IMR-90 (cell line): ENCODE results near the gene KDM2B. TPM values are rescaled to one million over a fixed set of nuclear protein-coding genes. Genes with fewer than 3 reads are reported as not detected.

Experiments used
- ATAC-seq: fragments of 200-7000 bp; cut with Tn5 transposase; 2 replicates; pipeline ENCODE4 v1.9.1; 2020; ENCODE audit warnings: low read depth, mild to moderate bottlenecking, moderate library complexity
- BruUV-seq: library from RNA; stranded (reverse); fragments of 400-500 nt; replicated peaks from 2 replicates; lab custom pipeline; 2021; lab: Mats Ljungman, UMichigan
- CTCF ChIA-PET: fragments of 300-600 bp; formaldehyde crosslinking; extraction: SDS; loops from one replicate; lab custom pipeline; 2021; ENCODE audit warnings: antibody characterized with exemption; lab: Yijun Ruan, JAX
- POLR2A ChIA-PET: fragments of 300-600 bp; sonication (Branson Sonifier 250); formaldehyde crosslinking; loops from one replicate; lab custom pipeline; 2022; ENCODE audit warnings: antibody characterized with exemption; ENCODE audit not compliant: unreplicated experiment; lab: Charles Lee
- DNase-seq: peaks from one replicate; pipeline ENCODE4 v3.0.0; 2013
- H2AFZ ChIP-seq: replicated peaks from 2 replicates; pipeline ENCODE3; 2013; ENCODE audit warnings: low read length, mild to moderate bottlenecking; ENCODE audit not compliant: poor library complexity
- H2AK5ac ChIP-seq: 2 replicates; pipeline ENCODE4 v1.6.1; 2013; ENCODE audit warnings: low read depth, low read length, inconsistent platforms
- H2AK9ac ChIP-seq: replicated peaks from 2 replicates; pipeline ENCODE3; 2013; ENCODE audit warnings: mild to moderate bottlenecking, low read depth, low read length, moderate library complexity; ENCODE audit not compliant: poor library complexity
- H2BK120ac ChIP-seq: 2 replicates; pipeline ENCODE4 v1.6.1; 2013; ENCODE audit warnings: low read depth, low read length, inconsistent platforms
- H2BK15ac ChIP-seq: 3 replicates; pipeline ENCODE4 v1.6.1; 2013; ENCODE audit warnings: low read depth, low read length, inconsistent platforms
- H2BK20ac ChIP-seq: 2 replicates; pipeline ENCODE4 v1.6.1; 2013; ENCODE audit warnings: low read depth, mild to moderate bottlenecking, inconsistent platforms, low read length, moderate library complexity
- H2BK5ac ChIP-seq: 2 replicates; pipeline ENCODE4 v1.6.1; 2013; ENCODE audit warnings: mild to moderate bottlenecking, low read depth, low read length, inconsistent platforms; ENCODE audit not compliant: poor library complexity, severe bottlenecking
- H3K14ac ChIP-seq: replicated peaks from 2 replicates; pipeline ENCODE4 v1.6.1; 2013; ENCODE audit warnings: low read depth, low read length, inconsistent platforms
- H3K18ac ChIP-seq: 2 replicates; pipeline ENCODE4 v1.6.1; 2013; ENCODE audit warnings: low read depth, low read length, control low read depth
- H3K23ac ChIP-seq: 2 replicates; pipeline ENCODE4 v1.6.1; 2013; ENCODE audit warnings: low read depth, low read length, inconsistent platforms
- H3K27ac ChIP-seq: 2 replicates; pipeline ENCODE4 v1.5.1; 2013; ENCODE audit warnings: mild to moderate bottlenecking, control low read depth, low read length; ENCODE audit not compliant: insufficient read depth
- H3K27me3 ChIP-seq: 2 replicates; pipeline ENCODE4 v1.6.1; 2013; ENCODE audit warnings: low read length; ENCODE audit not compliant: control insufficient read depth, insufficient read depth
- H3K36me3 ChIP-seq: 2 replicates; pipeline ENCODE4 v1.6.1; 2013; ENCODE audit warnings: low read length, mixed read lengths; ENCODE audit not compliant: control insufficient read depth, insufficient read depth
- H3K4ac ChIP-seq: 2 replicates; pipeline ENCODE4 v1.6.1; 2013; ENCODE audit warnings: low read depth, low read length, inconsistent platforms
- H3K4me1 ChIP-seq: 2 replicates; pipeline ENCODE4 v1.6.1; 2013; ENCODE audit warnings: low read length, mixed read lengths; ENCODE audit not compliant: control insufficient read depth, insufficient read depth
- H3K4me2 ChIP-seq: 2 replicates; pipeline ENCODE4 v1.6.1; 2013; ENCODE audit warnings: low read depth, mild to moderate bottlenecking, control low read depth, low read length, moderate library complexity
- H3K4me3 ChIP-seq: 2 replicates; pipeline ENCODE4 v1.5.1; 2013; ENCODE audit warnings: low read depth, mild to moderate bottlenecking, control low read depth, low read length, moderate library complexity; ENCODE audit not compliant: insufficient read depth
- H3K56ac ChIP-seq: 2 replicates; pipeline ENCODE4 v1.6.1; 2013; ENCODE audit warnings: low read length, inconsistent platforms; ENCODE audit not compliant: insufficient read depth; ENCODE audit errors: extremely low read depth
- H3K79me1 ChIP-seq, 2 experiments: 2 replicates each; pipeline ENCODE4 v1.6.1; 2013; ENCODE audit warnings: low read length in 2 of 2, inconsistent platforms in 1 of 2, low read depth in 1 of 2
- H3K9ac ChIP-seq: 2 replicates; pipeline ENCODE4 v1.6.1; 2013; ENCODE audit warnings: low read depth, low read length, control low read depth
- H3K9me1 ChIP-seq: 2 replicates; pipeline ENCODE4 v1.6.1; 2013; ENCODE audit warnings: low read length, inconsistent platforms; ENCODE audit not compliant: insufficient read depth
- H3K9me3 ChIP-seq: 2 replicates; pipeline ENCODE4 v1.6.1; 2013; ENCODE audit warnings: low read length; ENCODE audit not compliant: control insufficient read depth, insufficient read depth
- H4K20me1 ChIP-seq: 2 replicates; pipeline ENCODE4 v1.6.1; 2013; ENCODE audit warnings: low read length, inconsistent platforms; ENCODE audit not compliant: insufficient read depth
- H4K5ac ChIP-seq: 2 replicates; pipeline ENCODE4 v1.6.1; 2013; ENCODE audit warnings: mild to moderate bottlenecking, low read depth, low read length, control low read depth
- H4K8ac ChIP-seq, 2 experiments: 2 replicates each; pipeline ENCODE4 v1.6.1; 2013; ENCODE audit warnings: low read depth in 2 of 2, low read length in 2 of 2, control low read depth in 1 of 2, inconsistent platforms in 1 of 2
- H4K91ac ChIP-seq: 2 replicates; pipeline ENCODE4 v1.6.1; 2013; ENCODE audit warnings: low read depth, low read length, inconsistent platforms; ENCODE audit not compliant: insufficient read depth
- BHLHE40 ChIP-seq: fragments of 150-350 bp; IDR thresholded peaks from 2 replicates; pipeline ENCODE4 v1.6.1; 2016; ENCODE audit warnings: mild to moderate bottlenecking, low read depth, low read length
- CEBPB ChIP-seq: IDR thresholded peaks from 2 replicates; pipeline ENCODE4 v1.6.1; 2012; ENCODE audit warnings: low read depth, low read length, improper control_type of control experiment
- CHD1 ChIP-seq: IDR thresholded peaks from 2 replicates; pipeline ENCODE4 v1.6.1; 2012; ENCODE audit warnings: low read depth, low read length, improper control_type of control experiment
- CTCF ChIP-seq: conservative IDR thresholded peaks from 2 replicates; pipeline ENCODE4 v1.5.1; 2012; ENCODE audit warnings: mild to moderate bottlenecking, low read depth, low read length, improper control_type of control experiment
- ELK1 ChIP-seq: fragments of 150-350 bp; IDR thresholded peaks from 2 replicates; pipeline ENCODE4 v1.6.1; 2016; ENCODE audit warnings: low read depth, mild to moderate bottlenecking, low read length, moderate library complexity, borderline replicate concordance
- FOS ChIP-seq: fragments of 150-350 bp; IDR thresholded peaks from 2 replicates; pipeline ENCODE4 v1.6.1; 2016; ENCODE audit warnings: low read depth, low read length
- MAFK ChIP-seq: IDR thresholded peaks from 2 replicates; pipeline ENCODE4 v1.6.1; 2012; ENCODE audit warnings: low read depth, low read length, improper control_type of control experiment
- MAZ ChIP-seq: IDR thresholded peaks from 2 replicates; pipeline ENCODE4 v1.6.1; 2012; ENCODE audit warnings: low read depth, mild to moderate bottlenecking, low read length, improper control_type of control experiment, moderate library complexity, borderline replicate concordance
- MXI1 ChIP-seq: IDR thresholded peaks from 2 replicates; pipeline ENCODE4 v1.6.1; 2012; ENCODE audit warnings: low read depth, mild to moderate bottlenecking, low read length, moderate library complexity, borderline replicate concordance
- NFE2L2 ChIP-seq: fragments of 150-350 bp; IDR thresholded peaks from 2 replicates; pipeline ENCODE4 v1.6.1; 2016; ENCODE audit warnings: low read depth, mild to moderate bottlenecking, low read length
- POLR2A ChIP-seq: IDR thresholded peaks from 2 replicates; pipeline ENCODE4 v1.6.1; 2012; ENCODE audit warnings: mild to moderate bottlenecking, low read depth, low read length
- RAD21 ChIP-seq: IDR thresholded peaks from 2 replicates; pipeline ENCODE4 v1.6.1; 2012; ENCODE audit warnings: low read length, improper control_type of control experiment
- RCOR1 ChIP-seq: IDR thresholded peaks from 2 replicates; pipeline ENCODE4 v1.6.1; 2012; ENCODE audit warnings: mild to moderate bottlenecking, low read length, improper control_type of control experiment; ENCODE audit not compliant: insufficient replicate concordance
- RFX5 ChIP-seq: IDR thresholded peaks from 2 replicates; pipeline ENCODE4 v1.8.0; 2012; ENCODE audit warnings: low read depth, mild to moderate bottlenecking, low read length, moderate library complexity
- SMC3 ChIP-seq: fragments of 150-350 bp; IDR thresholded peaks from 2 replicates; pipeline ENCODE4 v1.6.1; 2016; ENCODE audit warnings: low read depth, mild to moderate bottlenecking, antibody characterized with exemption, low read length, moderate library complexity
- USF2 ChIP-seq: fragments of 150-350 bp; IDR thresholded peaks from 2 replicates; pipeline ENCODE4 v1.6.1; 2017; ENCODE audit warnings: mild to moderate bottlenecking, antibody characterized with exemption, low read length, low read depth
- WGBS, 2 experiments: methylation state at CpG; one replicate each; pipeline versions ENCODE4 v1.1.5 to v1.1.7; 2013; ENCODE audit warnings: missing lambda C conversion rate in 2 of 2; ENCODE audit not compliant: insufficient read length in 1 of 2; ENCODE audit errors: extremely low coverage in 2 of 2; 5-methylcytosine and 5-hydroxymethylcytosine counted together
- dilution Hi-C: fragments of 300-500 bp; cut with HindIII; formaldehyde crosslinking; loops from one replicate; pipeline ENCODE4 v1.14.3; 2018; ENCODE audit warnings: low sequenced_read_pairs; ENCODE audit not compliant: unreplicated experiment
- in situ Hi-C: fragments of 300-500 bp; cut with MboI; formaldehyde crosslinking; loops from 3 replicates; pipeline ENCODE4 v1.14.3; 2019; ENCODE audit warnings: low sequenced_read_pairs, inconsistent platforms, mixed read lengths
- intact Hi-C: fragments of 100-400 bp; cut with micrococcal nuclease; formaldehyde crosslinking; loops from 2 replicates; pipeline ENCODE4 v1.10.0; 2022
- polyA plus RNA-seq, 3 experiments: library from polyadenylated mRNA; depleted of rRNA; stranded (reverse); fragments of >200 nt; gene quantifications; 2 replicates each; pipeline ENCODE4 v1.2.3, GENCODE V29; 2012; ENCODE audit warnings: low replicate concordance in 1 of 3
- total RNA-seq: library from RNA; depleted of rRNA; stranded (reverse); fragments of >200 nt; gene quantifications from 2 replicates; pipeline ENCODE4 v1.2.3, GENCODE V29; 2012

Gene KDM2B
- total and polyA plus RNA-seq, 2 of the 4 experiments (the other 2 are of a cell fraction): 22.6 to 24.2 TPM

GRCh38 chr12:121574025-121574424 lies 6.8 kb downstream of the KDM2B start:
- Histone ChIP-seq H3K79me1 (peaks cover 20 to 40% of the 10 kb centered on the region in 2 experiments), H3K4ac (no peak overlapping the region), H3K23ac (no peak overlapping the region), H3K9me3 (no peaks in the 10 kb centered on the region), H3K4me1 (peaks cover 19% of the 10 kb centered on the region), H2BK5ac (no peak overlapping the region), H2BK15ac (no peak overlapping the region), H3K27me3 (no peaks in the 10 kb centered on the region), H2BK20ac (no peak overlapping the region), H2AFZ (no peak overlapping the region), H2AK5ac (no peak overlapping the region), H3K14ac (no peak overlapping the region), H3K4me3 (no peak overlapping the region), H2AK9ac (peak overlapping the region; percentile 57), H3K56ac (no peak overlapping the region), H3K18ac (no peak overlapping the region), H3K4me2 (no peak overlapping the region), H3K9me1 (peaks cover 7% of the 10 kb centered on the region), H2BK120ac (no peak overlapping the region), H3K27ac (no peak overlapping the region), H4K91ac (no peak overlapping the region), H4K8ac (no peak overlapping the region), H4K20me1 (no peaks in the 10 kb centered on the region), H3K9ac (no peak overlapping the region), H3K36me3 (peaks cover 20% of the 10 kb centered on the region), H4K5ac (no peak overlapping the region)
- ATAC-seq: no peak
- dilution Hi-C loops (no loop called here), intact Hi-C loops (no loop called here), in situ Hi-C loops (no loop called here)
- no peak for DNase-seq
- CTCF ChIA-PET: no interaction called here
- BruUV-seq: no TSS peak
- TF ChIP-seq RAD21 (no peak), CTCF (no peak), SMC3 (no peak), ELK1 (no peak), FOS (no peak), MAZ (no peak), CEBPB (no peak), RCOR1 (no peak), CHD1 (no peak), NFE2L2 (no peak), POLR2A (no peak), USF2 (no peak), BHLHE40 (no peak), RFX5 (no peak), MAFK (no peak), MXI1 (no peak)
- WGBS, 2 experiments: 90% methylated on average over 2 of the region's 11 CpGs; no CpG with 5 or more reads in 1 of the 2 experiments
- POLR2A ChIA-PET: no interaction called here
